BE2C (cell line): ENCODE measurements around the gene DAAM1.

Experiments
- DNase-seq: peaks from one replicate; pipeline ENCODE4 v3.0.0-alpha.2; 2020
- H3K27me3 ChIP-seq: fragments of 250-450 bp; sonication (Bioruptor Pico); 2 replicates; pipeline ENCODE4 v1.5.1; 2020; ENCODE audit warnings: mild to moderate bottlenecking
- H3K36me3 ChIP-seq: fragments of 250-450 bp; sonication (Bioruptor Pico); 2 replicates; pipeline ENCODE4 v1.5.1; 2020; ENCODE audit warnings: mild to moderate bottlenecking
- H3K4me1 ChIP-seq: fragments of 250-450 bp; sonication (Bioruptor Pico); 2 replicates; pipeline ENCODE4 v1.5.1; 2020
- H3K4me3 ChIP-seq: 2 replicates; pipeline ENCODE4 v1.5.1; 2011; ENCODE audit warnings: low read depth, low read length
- H3K9me3 ChIP-seq: fragments of 250-450 bp; sonication (Bioruptor Pico); 2 replicates; pipeline ENCODE4 v1.5.1; 2020
- CTCF ChIP-seq: IDR thresholded peaks from 2 replicates; pipeline ENCODE4 v1.5.1; 2012; ENCODE audit warnings: mild to moderate bottlenecking, low read depth, low read length

Gene DAAM1

GRCh38 chr14:59214702-59215302 lies 26.3 kb downstream of the DAAM1 start:
- Histone ChIP-seq H3K27me3 (no peaks in the 10 kb centered on the region), H3K4me3 (no peak overlapping the region), H3K4me1 (no peaks in the 10 kb centered on the region), H3K36me3 (no peaks in the 10 kb centered on the region), H3K9me3 (no peaks in the 10 kb centered on the region)
- DNase-seq, result no peak
- no peak for TF ChIP-seq CTCF

DNA sequence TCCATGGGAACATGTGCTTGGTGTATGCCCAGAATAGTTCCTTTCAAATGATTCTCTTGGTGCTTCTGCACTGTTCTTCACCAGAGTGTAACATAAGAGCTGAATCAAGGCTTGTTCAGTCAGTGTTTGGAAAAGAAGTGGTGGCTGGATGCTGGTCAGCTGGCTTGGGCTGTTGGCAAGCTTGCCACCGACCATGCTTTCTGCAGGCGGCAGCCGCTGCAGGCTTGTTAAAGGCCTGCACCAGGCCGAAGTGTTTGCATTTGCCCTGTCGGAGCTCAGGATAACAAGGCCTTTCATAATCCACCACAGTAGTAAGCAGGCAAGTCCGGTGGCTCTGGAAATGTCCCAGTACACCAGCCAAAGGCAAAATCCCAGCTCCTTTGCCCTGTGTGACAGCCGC lies 26.9 kb downstream of the DAAM1 start:
- H3K4me1 ChIP-seq, result no peaks in the 10 kb centered on the region
- H3K36me3 ChIP-seq, result no peaks in the 10 kb centered on the region
- TF ChIP-seq CTCF, result no peak
- no peak for DNase-seq
- no peak overlapping the region for H3K4me3 ChIP-seq
- no peaks in the 10 kb centered on the region for H3K9me3 ChIP-seq
- no peaks in the 10 kb centered on the region for H3K27me3 ChIP-seq

- no peak overlapping the region for H3K4me3 ChIP-seq
- H3K27me3 ChIP-seq, result no peaks in the 10 kb centered on the region
- DNase-seq, result no peak
- TF ChIP-seq CTCF, result no peak
- H3K4me1 ChIP-seq, result no peaks in the 10 kb centered on the region
- no peaks in the 10 kb centered on the region for H3K9me3 ChIP-seq
- H3K36me3 ChIP-seq, result no peaks in the 10 kb centered on the region
These were observed 27.3 kb downstream of the DAAM1 start for GRCh38 chr14:59215757-59216156.

DNA sequence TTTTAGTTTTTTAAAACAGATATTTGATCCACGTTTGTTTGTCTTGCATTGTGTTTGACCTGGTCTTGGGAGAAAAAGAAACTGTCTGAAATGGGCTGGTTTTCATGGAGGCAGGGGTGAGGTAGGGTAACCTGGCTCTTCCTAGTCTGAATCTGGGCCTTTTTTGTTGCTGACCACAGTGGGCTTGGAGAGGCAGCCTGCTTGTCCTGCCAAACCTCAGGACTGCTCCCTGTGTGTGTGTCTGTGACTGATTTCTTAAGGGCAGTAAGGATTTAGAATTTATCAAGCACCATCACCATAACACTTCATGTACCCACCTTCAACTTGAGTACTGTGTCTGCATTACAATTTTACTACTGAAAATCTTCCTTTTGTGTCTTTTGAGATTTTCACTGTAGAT lies 28.5 kb downstream of the DAAM1 start:
- Histone ChIP-seq H3K4me1 (no peaks in the 10 kb centered on the region), H3K27me3 (no peaks in the 10 kb centered on the region), H3K36me3 (no peaks in the 10 kb centered on the region), H3K9me3 (no peaks in the 10 kb centered on the region), H3K4me3 (no peak overlapping the region)
- no peak for DNase-seq
- no peak for TF ChIP-seq CTCF

DNA sequence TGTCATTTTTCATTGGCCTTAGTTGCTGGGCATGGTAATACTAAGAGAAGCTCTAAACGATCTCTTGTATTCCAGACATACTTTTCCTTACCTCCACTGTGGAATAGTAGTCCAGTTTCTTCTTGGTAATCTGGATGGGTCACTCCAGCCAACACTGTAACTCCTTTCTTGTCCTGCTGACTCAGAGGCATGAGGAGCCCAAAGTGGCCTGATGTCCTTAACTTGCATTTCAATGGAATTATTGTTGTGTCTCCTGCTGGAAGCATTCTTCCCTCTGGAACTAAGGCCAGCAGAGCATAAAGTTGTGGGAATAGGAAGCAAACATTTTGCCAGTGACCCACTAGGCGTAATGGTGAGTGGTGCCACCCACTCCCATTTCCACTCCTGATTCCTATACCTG lies 33.1 kb downstream of the DAAM1 start:
- Histone ChIP-seq H3K9me3 (no peaks in the 10 kb centered on the region), H3K36me3 (no peaks in the 10 kb centered on the region), H3K27me3 (no peaks in the 10 kb centered on the region), H3K4me3 (no peak overlapping the region), H3K4me1 (no peaks in the 10 kb centered on the region)
- no peak for TF ChIP-seq CTCF
- DNase-seq, result no peak

GRCh38 chr14:59224341-59224740 lies 35.9 kb downstream of the DAAM1 start:
- Histone ChIP-seq H3K9me3 (no peaks in the 10 kb centered on the region), H3K36me3 (no peaks in the 10 kb centered on the region), H3K27me3 (no peaks in the 10 kb centered on the region), H3K4me1 (no peaks in the 10 kb centered on the region), H3K4me3 (no peak overlapping the region)
- TF ChIP-seq CTCF, result no peak
- DNase-seq, result no peak
